ENCODE measurements around the gene PLA2G2C.

PLA2G2C gene

GRCh38 chr1:20192871-20193411 is 6.6 kb upstream of the PLA2G2C start:
- Histone ChIP-seq H3K9me3 (ENCODE audit: control insufficient read depth, insufficient read depth, low read depth, low read length) (no peaks in the 10 kb centered on the region), H3K36me3 (ENCODE audit: control insufficient read depth in 2 of 2, insufficient read depth in 1 of 2, low read length in 2 of 2) (no peaks in the 10 kb centered on the region), H3K27ac (ENCODE audit: extremely low read depth, low read depth, low read length) (no peak overlapping the region), H3K4me3 (ENCODE audit: low read depth, low read length) (no peak overlapping the region), H3K4me1 (ENCODE audit: control insufficient read depth, insufficient read depth, low read length) (no peaks in the 10 kb centered on the region)
- ChIA-PET CTCF (interaction anchor here (0.5 to 3.8 kb wide), 9 partner anchors 13 to 275 kb away, joined by 3 to 30 read pairs (median 3); no protein-coding TSS in a partner anchor), POLR2A (no interaction called here)
- TF ChIP-seq ZFHX2 (tag by site-specific recombination; conservative IDR thresholded peaks at IDR 0.05) (peak; percentile 40), SCRT2 (tag by site-specific recombination; IDR thresholded peaks at IDR 0.05) (no peak), EGR2 (tag by site-specific recombination; IDR thresholded peaks at IDR 0.05; ENCODE audit: low read depth) (peak; percentile 80)

DNA sequence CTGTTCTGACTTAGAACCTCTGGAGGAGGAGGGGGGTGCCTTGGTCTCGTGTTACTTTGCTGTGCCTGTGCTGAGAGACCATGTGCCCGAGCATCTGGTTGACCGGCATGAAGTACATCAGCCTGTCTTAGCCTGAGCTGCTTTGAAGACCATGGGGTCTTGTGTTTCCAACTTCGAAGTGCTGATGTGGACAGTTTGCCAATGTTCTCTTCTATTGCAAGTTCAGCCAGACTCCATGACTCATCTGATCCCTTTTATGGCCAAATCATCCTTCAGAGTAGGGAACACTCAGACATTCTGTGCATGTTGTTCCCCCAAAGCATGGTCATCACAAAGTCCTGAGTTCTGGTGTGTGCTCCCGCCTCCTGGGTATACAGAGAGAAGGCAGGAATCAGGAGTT is 6.0 kb upstream of the PLA2G2C start:
- Histone ChIP-seq H3K4me1 (ENCODE audit: control insufficient read depth, insufficient read depth, low read length) (no peaks in the 10 kb centered on the region), H3K9me3 (ENCODE audit: control insufficient read depth, insufficient read depth, low read depth, low read length) (no peaks in the 10 kb centered on the region), H3K27ac (ENCODE audit: extremely low read depth, low read depth, low read length) (no peak overlapping the region), H3K4me3 (ENCODE audit: low read depth, low read length) (no peak overlapping the region), H3K36me3 (ENCODE audit: control insufficient read depth in 2 of 2, insufficient read depth in 1 of 2, low read length in 2 of 2) (no peaks in the 10 kb centered on the region)
- TF ChIP-seq ZNF112 (tag by site-specific recombination; IDR thresholded peaks at IDR 0.05) (no peak), ZNF571 (tag by site-specific recombination; IDR thresholded peaks at IDR 0.05) (no peak), ZBTB20 (tag by site-specific recombination; IDR thresholded peaks at IDR 0.05) (no peak), REPIN1 (tag by site-specific recombination; IDR thresholded peaks at IDR 0.05; ENCODE audit: low read depth) (no peak), ZNF16 (tag by site-specific recombination; IDR thresholded peaks at IDR 0.05; ENCODE audit: low read depth) (no peak), YY1 (tag by site-specific recombination; IDR thresholded peaks at IDR 0.05) (no peak), ZNF670 (tag by site-specific recombination; IDR thresholded peaks at IDR 0.05; ENCODE audit: low read depth) (no peak)
- TF ChIP-seq, protein P1, sequence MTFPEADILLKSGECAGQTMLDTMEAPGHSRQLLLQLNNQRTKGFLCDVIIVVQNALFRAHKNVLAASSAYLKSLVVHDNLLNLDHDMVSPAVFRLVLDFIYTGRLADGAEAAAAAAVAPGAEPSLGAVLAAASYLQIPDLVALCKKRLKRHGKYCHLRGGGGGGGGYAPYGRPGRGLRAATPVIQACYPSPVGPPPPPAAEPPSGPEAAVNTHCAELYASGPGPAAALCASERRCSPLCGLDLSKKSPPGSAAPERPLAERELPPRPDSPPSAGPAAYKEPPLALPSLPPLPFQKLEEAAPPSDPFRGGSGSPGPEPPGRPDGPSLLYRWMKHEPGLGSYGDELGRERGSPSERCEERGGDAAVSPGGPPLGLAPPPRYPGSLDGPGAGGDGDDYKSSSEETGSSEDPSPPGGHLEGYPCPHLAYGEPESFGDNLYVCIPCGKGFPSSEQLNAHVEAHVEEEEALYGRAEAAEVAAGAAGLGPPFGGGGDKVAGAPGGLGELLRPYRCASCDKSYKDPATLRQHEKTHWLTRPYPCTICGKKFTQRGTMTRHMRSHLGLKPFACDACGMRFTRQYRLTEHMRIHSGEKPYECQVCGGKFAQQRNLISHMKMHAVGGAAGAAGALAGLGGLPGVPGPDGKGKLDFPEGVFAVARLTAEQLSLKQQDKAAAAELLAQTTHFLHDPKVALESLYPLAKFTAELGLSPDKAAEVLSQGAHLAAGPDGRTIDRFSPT (tag by site-specific recombination; IDR thresholded peaks at IDR 0.05), result no peak
- POLR2A ChIA-PET, result no interaction called here
- CTCF ChIA-PET, result interaction anchor here (0.5 to 0.9 kb wide), 2 partner anchors 13 to 484 kb away, joined by 3 read pairs; no protein-coding TSS in a partner anchor

DNA sequence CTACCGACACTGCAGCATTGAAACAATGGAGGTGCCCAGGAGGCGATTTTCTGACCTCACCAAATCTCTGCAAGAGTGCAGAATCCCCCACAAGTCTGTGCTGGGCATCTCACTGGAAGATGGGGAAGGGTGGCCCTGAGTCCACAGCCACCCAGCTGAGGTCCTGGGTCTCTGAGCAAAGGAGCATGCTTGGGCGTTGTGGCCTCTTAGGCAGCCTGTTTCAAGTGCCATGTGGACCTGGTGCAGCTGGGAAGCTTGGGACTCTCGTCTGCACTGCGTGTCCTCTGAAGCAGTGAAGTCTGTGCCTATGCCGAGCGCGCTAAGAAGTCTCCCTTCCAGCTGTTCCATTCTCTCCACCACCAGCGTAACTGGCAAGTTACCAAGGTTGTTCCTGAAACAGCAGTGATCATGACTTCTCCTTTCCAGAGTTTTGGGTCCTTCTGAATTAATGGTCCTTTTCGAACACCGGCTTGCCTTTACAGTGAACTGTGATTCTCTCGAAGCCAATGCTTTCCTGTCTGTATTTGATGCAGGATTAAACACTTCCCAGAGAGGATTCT is 5.0 kb upstream of the PLA2G2C start:
- H3K9me3 ChIP-seq (ENCODE audit: control insufficient read depth, insufficient read depth, low read depth, low read length), result no peaks in the 10 kb centered on the region
- CTCF ChIA-PET, result no interaction called here
- POLR2A ChIA-PET, result no interaction called here
- no peaks in the 10 kb centered on the region for H3K4me1 ChIP-seq (ENCODE audit: control insufficient read depth, insufficient read depth, low read length)
- H3K36me3 ChIP-seq (ENCODE audit: control insufficient read depth in 2 of 2, insufficient read depth in 1 of 2, low read length in 2 of 2), result no peaks in the 10 kb centered on the region
- TF ChIP-seq SP3 (tag by site-specific recombination; IDR thresholded peaks at IDR 0.05), result no peak
- no peak overlapping the region for H3K27ac ChIP-seq (ENCODE audit: extremely low read depth, low read depth, low read length)
- H3K4me3 ChIP-seq (ENCODE audit: low read depth, low read length), result no peak overlapping the region

- H3K4me1 ChIP-seq (ENCODE audit: control insufficient read depth, insufficient read depth, low read length), result no peaks in the 10 kb centered on the region
- H3K27ac ChIP-seq (ENCODE audit: extremely low read depth, low read depth, low read length), result no peak overlapping the region
- H3K9me3 ChIP-seq (ENCODE audit: control insufficient read depth, insufficient read depth, low read depth, low read length), result no peaks in the 10 kb centered on the region
- no peaks in the 10 kb centered on the region for H3K36me3 ChIP-seq (ENCODE audit: control insufficient read depth in 2 of 2, insufficient read depth in 1 of 2, low read length in 2 of 2)
- H3K4me3 ChIP-seq (ENCODE audit: low read depth, low read length), result no peak overlapping the region
- CTCF ChIA-PET, result no interaction called here
- POLR2A ChIA-PET, result no interaction called here
- TF ChIP-seq ZNF521 (tag by site-specific recombination; IDR thresholded peaks at IDR 0.05) (no peak), ZXDB (tag by site-specific recombination; IDR thresholded peaks at IDR 0.05) (no peak), ZBTB20 (tag by site-specific recombination; IDR thresholded peaks at IDR 0.05) (no peak), SP2 (tag by site-specific recombination; IDR thresholded peaks at IDR 0.05) (no peak), ZNF24 (tag by site-specific recombination; IDR thresholded peaks at IDR 0.05) (no peak)
- TF ChIP-seq, protein P2, sequence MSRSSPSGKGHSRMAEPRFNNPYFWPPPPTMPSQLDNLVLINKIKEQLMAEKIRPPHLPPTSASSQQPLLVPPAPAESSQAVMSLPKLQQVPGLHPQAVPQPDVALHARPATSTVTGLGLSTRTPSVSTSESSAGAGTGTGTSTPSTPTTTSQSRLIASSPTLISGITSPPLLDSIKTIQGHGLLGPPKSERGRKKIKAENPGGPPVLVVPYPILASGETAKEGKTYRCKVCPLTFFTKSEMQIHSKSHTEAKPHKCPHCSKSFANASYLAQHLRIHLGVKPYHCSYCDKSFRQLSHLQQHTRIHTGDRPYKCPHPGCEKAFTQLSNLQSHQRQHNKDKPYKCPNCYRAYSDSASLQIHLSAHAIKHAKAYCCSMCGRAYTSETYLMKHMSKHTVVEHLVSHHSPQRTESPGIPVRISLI (tag by site-specific recombination; IDR thresholded peaks at IDR 0.05), result no peak
- TF ChIP-seq, protein P3, sequence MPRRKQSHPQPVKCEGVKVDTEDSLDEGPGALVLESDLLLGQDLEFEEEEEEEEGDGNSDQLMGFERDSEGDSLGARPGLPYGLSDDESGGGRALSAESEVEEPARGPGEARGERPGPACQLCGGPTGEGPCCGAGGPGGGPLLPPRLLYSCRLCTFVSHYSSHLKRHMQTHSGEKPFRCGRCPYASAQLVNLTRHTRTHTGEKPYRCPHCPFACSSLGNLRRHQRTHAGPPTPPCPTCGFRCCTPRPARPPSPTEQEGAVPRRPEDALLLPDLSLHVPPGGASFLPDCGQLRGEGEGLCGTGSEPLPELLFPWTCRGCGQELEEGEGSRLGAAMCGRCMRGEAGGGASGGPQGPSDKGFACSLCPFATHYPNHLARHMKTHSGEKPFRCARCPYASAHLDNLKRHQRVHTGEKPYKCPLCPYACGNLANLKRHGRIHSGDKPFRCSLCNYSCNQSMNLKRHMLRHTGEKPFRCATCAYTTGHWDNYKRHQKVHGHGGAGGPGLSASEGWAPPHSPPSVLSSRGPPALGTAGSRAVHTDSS (tag by site-specific recombination; IDR thresholded peaks at IDR 0.05), result no peak
- TF ChIP-seq, protein P4, sequence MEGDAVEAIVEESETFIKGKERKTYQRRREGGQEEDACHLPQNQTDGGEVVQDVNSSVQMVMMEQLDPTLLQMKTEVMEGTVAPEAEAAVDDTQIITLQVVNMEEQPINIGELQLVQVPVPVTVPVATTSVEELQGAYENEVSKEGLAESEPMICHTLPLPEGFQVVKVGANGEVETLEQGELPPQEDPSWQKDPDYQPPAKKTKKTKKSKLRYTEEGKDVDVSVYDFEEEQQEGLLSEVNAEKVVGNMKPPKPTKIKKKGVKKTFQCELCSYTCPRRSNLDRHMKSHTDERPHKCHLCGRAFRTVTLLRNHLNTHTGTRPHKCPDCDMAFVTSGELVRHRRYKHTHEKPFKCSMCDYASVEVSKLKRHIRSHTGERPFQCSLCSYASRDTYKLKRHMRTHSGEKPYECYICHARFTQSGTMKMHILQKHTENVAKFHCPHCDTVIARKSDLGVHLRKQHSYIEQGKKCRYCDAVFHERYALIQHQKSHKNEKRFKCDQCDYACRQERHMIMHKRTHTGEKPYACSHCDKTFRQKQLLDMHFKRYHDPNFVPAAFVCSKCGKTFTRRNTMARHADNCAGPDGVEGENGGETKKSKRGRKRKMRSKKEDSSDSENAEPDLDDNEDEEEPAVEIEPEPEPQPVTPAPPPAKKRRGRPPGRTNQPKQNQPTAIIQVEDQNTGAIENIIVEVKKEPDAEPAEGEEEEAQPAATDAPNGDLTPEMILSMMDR (tag by site-specific recombination; IDR thresholded peaks at IDR 0.05), result no peak
Observed at GRCh38 chr1:20190256-20191160, 4.2 kb upstream of the PLA2G2C start.

Data from HEK293 (cell line).